M059J (cell line): ENCODE data around the gene CPNE5. TPM values are rescaled to one million over a fixed set of nuclear protein-coding genes. Genes with fewer than 3 reads are reported as not detected.
"Not testable (repeated sequence)": the region's sequence is repeated elsewhere in the genome, so short reads cannot be mapped to it uniquely, and the experiment has no call there.

Experiments
- DNase-seq: peaks from one replicate; pipeline ENCODE4 v3.0.0-alpha.2; 2012; ENCODE audit warnings: low read depth
- total RNA-seq: library from RNA; depleted of rRNA; stranded (reverse); fragments of >200 nt; shearing (Covaris generic); gene quantifications from 2 replicates; pipeline ENCODE4 v1.2.3, GENCODE V29; 2014

CPNE5 gene
- total RNA-seq, 1 experiment from 2014 or later: 0.02 TPM

GRCh38 chr6:36815962-36816735, 23.1 kb downstream of the CPNE5 start:
- DNase-seq: no peak

- no peak for DNase-seq
These were observed 25.0 kb downstream of the CPNE5 start for GRCh38 chr6:36814249-36814648.

- no peak for DNase-seq
These were observed 25.7 kb downstream of the CPNE5 start for GRCh38 chr6:36813526-36813925.

GRCh38 chr6:36813047-36813446, 26.2 kb downstream of the CPNE5 start:
- DNase-seq: not testable (repeated sequence)

GRCh38 chr6:36809941-36810803, 29.1 kb downstream of the CPNE5 start:
- DNase-seq: no peak

GRCh38 chr6:36809156-36809555, 30.1 kb downstream of the CPNE5 start:
- DNase-seq: no peak

- no peak for DNase-seq
These were observed 30.6 kb downstream of the CPNE5 start for GRCh38 chr6:36808634-36809033.

- no peak for DNase-seq
These were observed 31.5 kb downstream of the CPNE5 start for GRCh38 chr6:36807750-36808149.

GRCh38 chr6:36807143-36807542, 32.1 kb downstream of the CPNE5 start:
- DNase-seq: no peak

- DNase-seq: no peak
These were observed 33.3 kb downstream of the CPNE5 start for GRCh38 chr6:36805917-36806316.

GRCh38 chr6:36805096-36805797, 34.0 kb downstream of the CPNE5 start:
- no peak for DNase-seq

- DNase-seq: no peak
These were observed 34.7 kb downstream of the CPNE5 start for GRCh38 chr6:36804563-36804962.

GRCh38 chr6:36803908-36804307, 35.3 kb downstream of the CPNE5 start:
- no peak for DNase-seq

- DNase-seq: no peak
These were observed 35.8 kb downstream of the CPNE5 start for GRCh38 chr6:36803482-36803881.

GRCh38 chr6:36800223-36801076, 38.8 kb downstream of the CPNE5 start:
- DNase-seq: no peak

GRCh38 chr6:36798852-36799251, 40.4 kb downstream of the CPNE5 start:
- DNase-seq: no peak

GRCh38 chr6:36797653-36798052, 41.6 kb downstream of the CPNE5 start:
- no peak for DNase-seq

- DNase-seq: no peak
These were observed 42.2 kb downstream of the CPNE5 start for GRCh38 chr6:36797055-36797454.

- no peak for DNase-seq
These were observed 44.6 kb downstream of the CPNE5 start for GRCh38 chr6:36794713-36795065.

GRCh38 chr6:36793913-36794712, 45.1 kb downstream of the CPNE5 start:
- no peak for DNase-seq
